HepG2 (cell line): Measurements from ENCODE around the gene CD7. TPM values are rescaled to one million over a fixed set of nuclear protein-coding genes. Genes with fewer than 3 reads are reported as not detected.

Source experiments
- LCORL ChIP-seq, 2 experiments: fragments of 450-650 bp in 1 of 2; sonication (generic) in 1 of 2; formaldehyde crosslinking in 1 of 2; IDR thresholded peaks; 2 replicates each; pipeline versions ENCODE4 v1.5.0 to v1.6.1; 2017 to 2020; ENCODE audit warnings: antibody characterized with exemption in 1 of 2, missing genetic modification reagents in 1 of 2
- MYC ChIP-seq: sonication (generic); formaldehyde crosslinking; IDR thresholded peaks from 2 replicates; pipeline ENCODE4 v1.9.0; 2021; ENCODE audit warnings: missing genetic modification reagents, borderline replicate concordance
- TEAD3 ChIP-seq: optimal IDR thresholded peaks from 2 replicates; pipeline ENCODE3; 2016; ENCODE audit warnings: borderline replicate concordance
- polyA plus RNA-seq, 8 experiments: library from polyadenylated mRNA; depleted of rRNA in 3 of 8; stranded (reverse) in 7 of 8; unstranded in 1 of 8; fragments of >200 nt; fragmentation: Illumina TruSeq in 4 of 8; extraction: Trizol in 4 of 8; gene quantifications; 2 replicates each; pipeline versions ENCODE4 v1.2.1 to v1.2.3, GENCODE V29; 2011 to 2016; ENCODE audit warnings: low read depth in 4 of 8, missing spikeins in 1 of 8, mixed read lengths in 1 of 8; ENCODE audit not compliant: insufficient read depth in 1 of 8
- total RNA-seq, 5 experiments: library from RNA; depleted of rRNA; stranded (reverse); fragments of >200 nt; fragmentation: Illumina TruSeq; extraction: Trizol; gene quantifications; 2 replicates each; pipeline ENCODE4 v1.2.3, GENCODE V29; 2016; ENCODE audit warnings: low read depth in 1 of 5
- TF ChIP-seq, protein P1 (sequence below): sonication (generic); formaldehyde crosslinking; IDR thresholded peaks from 2 replicates; pipeline ENCODE4 v1.4.0; 2020; ENCODE audit warnings: missing genetic modification reagents, mild to moderate bottlenecking, borderline replicate concordance
- TF ChIP-seq, protein P2 (sequence below): sonication (generic); formaldehyde crosslinking; IDR thresholded peaks from 2 replicates; pipeline ENCODE4 v1.5.0; 2020; ENCODE audit warnings: mild to moderate bottlenecking, missing genetic modification reagents, borderline replicate concordance

CD7 gene
- total and polyA plus RNA-seq, 2 of the 13 experiments (the other 11 are each of a cell fraction or from before 2014, with no cell fraction given), result 67.6 to 76.4 TPM

DNA sequence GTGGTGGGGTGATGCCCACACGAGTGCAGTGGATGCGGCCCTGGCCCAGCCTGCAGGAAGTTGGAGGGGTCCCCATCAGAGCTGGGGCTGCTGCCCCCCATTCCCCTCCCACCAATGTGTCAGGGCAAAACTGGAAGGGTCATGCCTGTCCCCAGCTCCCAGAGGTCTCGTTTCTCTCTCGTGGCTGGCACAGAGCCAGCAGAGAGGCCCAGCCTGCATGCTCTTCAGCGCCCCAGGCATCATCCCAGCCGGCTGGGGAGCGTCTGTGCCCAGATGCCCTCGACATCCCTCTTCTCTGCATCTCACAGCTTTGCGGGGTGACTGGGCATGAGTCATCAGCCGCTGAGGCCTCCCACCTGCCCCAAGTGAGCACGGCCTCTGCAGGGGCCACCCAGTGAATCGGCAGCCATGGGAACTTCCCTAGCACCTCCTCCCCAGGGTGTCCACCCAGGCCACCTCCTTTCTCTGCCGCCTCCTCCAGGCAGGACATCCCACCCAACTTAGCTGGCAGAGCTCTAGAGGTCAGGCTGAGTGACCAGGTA is 34.1 kb downstream of the CD7 start (continued):
- TF ChIP-seq, protein P1, sequence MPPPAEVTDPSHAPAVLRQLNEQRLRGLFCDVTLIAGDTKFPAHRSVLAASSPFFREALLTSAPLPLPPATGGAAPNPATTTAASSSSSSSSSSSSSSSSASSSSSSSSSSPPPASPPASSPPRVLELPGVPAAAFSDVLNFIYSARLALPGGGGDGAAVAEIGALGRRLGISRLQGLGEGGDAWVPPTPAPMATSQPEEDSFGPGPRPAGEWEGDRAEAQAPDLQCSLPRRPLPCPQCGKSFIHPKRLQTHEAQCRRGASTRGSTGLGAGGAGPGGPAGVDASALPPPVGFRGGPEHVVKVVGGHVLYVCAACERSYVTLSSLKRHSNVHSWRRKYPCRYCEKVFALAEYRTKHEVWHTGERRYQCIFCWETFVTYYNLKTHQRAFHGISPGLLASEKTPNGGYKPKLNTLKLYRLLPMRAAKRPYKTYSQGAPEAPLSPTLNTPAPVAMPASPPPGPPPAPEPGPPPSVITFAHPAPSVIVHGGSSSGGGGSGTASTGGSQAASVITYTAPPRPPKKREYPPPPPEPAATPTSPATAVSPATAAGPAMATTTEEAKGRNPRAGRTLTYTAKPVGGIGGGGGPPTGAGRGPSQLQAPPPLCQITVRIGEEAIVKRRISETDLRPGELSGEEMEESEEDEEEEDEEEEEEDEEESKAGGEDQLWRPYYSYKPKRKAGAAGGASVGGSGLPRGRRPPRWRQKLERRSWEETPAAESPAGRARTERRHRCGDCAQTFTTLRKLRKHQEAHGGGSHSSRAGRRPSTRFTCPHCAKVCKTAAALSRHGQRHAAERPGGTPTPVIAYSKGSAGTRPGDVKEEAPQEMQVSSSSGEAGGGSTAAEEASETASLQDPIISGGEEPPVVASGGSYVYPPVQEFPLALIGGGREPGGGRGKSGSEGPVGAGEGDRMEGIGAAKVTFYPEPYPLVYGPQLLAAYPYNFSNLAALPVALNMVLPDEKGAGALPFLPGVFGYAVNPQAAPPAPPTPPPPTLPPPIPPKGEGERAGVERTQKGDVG (CRISPR knock-in tag), result no peak
- TF ChIP-seq MYC (CRISPR knock-in tag), result peak; percentile 16; the same call in 1 of the 2 replicates
- TF ChIP-seq, protein P2, sequence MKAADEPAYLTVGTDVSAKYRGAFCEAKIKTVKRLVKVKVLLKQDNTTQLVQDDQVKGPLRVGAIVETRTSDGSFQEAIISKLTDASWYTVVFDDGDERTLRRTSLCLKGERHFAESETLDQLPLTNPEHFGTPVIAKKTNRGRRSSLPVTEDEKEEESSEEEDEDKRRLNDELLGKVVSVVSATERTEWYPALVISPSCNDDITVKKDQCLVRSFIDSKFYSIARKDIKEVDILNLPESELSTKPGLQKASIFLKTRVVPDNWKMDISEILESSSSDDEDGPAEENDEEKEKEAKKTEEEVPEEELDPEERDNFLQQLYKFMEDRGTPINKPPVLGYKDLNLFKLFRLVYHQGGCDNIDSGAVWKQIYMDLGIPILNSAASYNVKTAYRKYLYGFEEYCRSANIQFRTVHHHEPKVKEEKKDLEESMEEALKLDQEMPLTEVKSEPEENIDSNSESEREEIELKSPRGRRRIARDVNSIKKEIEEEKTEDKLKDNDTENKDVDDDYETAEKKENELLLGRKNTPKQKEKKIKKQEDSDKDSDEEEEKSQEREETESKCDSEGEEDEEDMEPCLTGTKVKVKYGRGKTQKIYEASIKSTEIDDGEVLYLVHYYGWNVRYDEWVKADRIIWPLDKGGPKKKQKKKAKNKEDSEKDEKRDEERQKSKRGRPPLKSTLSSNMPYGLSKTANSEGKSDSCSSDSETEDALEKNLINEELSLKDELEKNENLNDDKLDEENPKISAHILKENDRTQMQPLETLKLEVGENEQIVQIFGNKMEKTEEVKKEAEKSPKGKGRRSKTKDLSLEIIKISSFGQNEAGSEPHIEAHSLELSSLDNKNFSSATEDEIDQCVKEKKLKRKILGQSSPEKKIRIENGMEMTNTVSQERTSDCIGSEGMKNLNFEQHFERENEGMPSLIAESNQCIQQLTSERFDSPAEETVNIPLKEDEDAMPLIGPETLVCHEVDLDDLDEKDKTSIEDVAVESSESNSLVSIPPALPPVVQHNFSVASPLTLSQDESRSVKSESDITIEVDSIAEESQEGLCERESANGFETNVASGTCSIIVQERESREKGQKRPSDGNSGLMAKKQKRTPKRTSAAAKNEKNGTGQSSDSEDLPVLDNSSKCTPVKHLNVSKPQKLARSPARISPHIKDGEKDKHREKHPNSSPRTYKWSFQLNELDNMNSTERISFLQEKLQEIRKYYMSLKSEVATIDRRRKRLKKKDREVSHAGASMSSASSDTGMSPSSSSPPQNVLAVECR, result peak; percentile 31; the same call in 1 of the 2 replicates
- TF ChIP-seq TEAD3 (CRISPR knock-in tag), result peak; percentile 5
- TF ChIP-seq LCORL (IDR thresholded peaks at IDR 0.05), result 0 out of 2 replicates have a peak, but pooled peaks have one; percentile 43
- TF ChIP-seq LCORL (CRISPR knock-in tag; IDR thresholded peaks at IDR 0.05), result no peak
